OCI-LY7 (cell line): Measurements from ENCODE around the gene MARK2. TPM values are rescaled to one million over a fixed set of nuclear protein-coding genes. Genes with fewer than 3 reads are reported as not detected.

Experiments
- BruUV-seq: library from RNA; stranded (reverse); fragments of 400-500 nt; replicated peaks from 2 replicates; lab custom pipeline; 2021; lab: Mats Ljungman, UMichigan
- CTCF ChIA-PET: fragments of 300-600 bp; sonication (Branson Sonifier 250); formaldehyde crosslinking; loops from one replicate; lab custom pipeline; 2022; ENCODE audit warnings: antibody characterized with exemption; ENCODE audit not compliant: unreplicated experiment; lab: Charles Lee
- POLR2A ChIA-PET: fragments of 300-600 bp; sonication (Branson Sonifier 250); formaldehyde crosslinking; loops from one replicate; lab custom pipeline; 2022; ENCODE audit warnings: antibody characterized with exemption; lab: Charles Lee
- DNase-seq: peaks from one replicate; pipeline ENCODE4 v3.0.0-alpha.2; 2015; ENCODE audit warnings: low spot score
- H2AFZ ChIP-seq: fragments of 200-600 bp; sonication (generic), shearing (Covaris generic); 2 replicates; pipeline ENCODE4 v1.6.1; 2014; ENCODE audit warnings: mild to moderate bottlenecking, antibody characterized with exemption, low read length, moderate library complexity
- H3K27ac ChIP-seq: fragments of 200-600 bp; sonication (generic); 2 replicates; pipeline ENCODE4 v1.5.1; 2014; ENCODE audit warnings: mixed run types, low read depth, mild to moderate bottlenecking, moderate library complexity, low read length, inconsistent platforms; ENCODE audit not compliant: poor library complexity, severe bottlenecking
- H3K36me3 ChIP-seq: fragments of 200-600 bp; sonication (generic); 2 replicates; pipeline ENCODE4 v1.6.1; 2014; ENCODE audit warnings: mild to moderate bottlenecking, antibody characterized with exemption, low read length, moderate library complexity, mixed read lengths; ENCODE audit not compliant: insufficient read depth
- H3K4me1 ChIP-seq: fragments of 200-600 bp; sonication (generic); 2 replicates; pipeline ENCODE4 v1.5.1; 2014; ENCODE audit warnings: mild to moderate bottlenecking, low read length; ENCODE audit not compliant: insufficient read depth, poor library complexity, severe bottlenecking
- H3K4me2 ChIP-seq: fragments of 200-600 bp; sonication (generic); 2 replicates; pipeline ENCODE4 v1.6.1; 2014; ENCODE audit warnings: mild to moderate bottlenecking, low read length
- H3K4me3 ChIP-seq: fragments of 200-600 bp; sonication (generic); 2 replicates; pipeline ENCODE4 v1.5.1; 2014; ENCODE audit warnings: mild to moderate bottlenecking, low read depth, low read length; ENCODE audit not compliant: poor library complexity, severe bottlenecking
- H3K79me2 ChIP-seq: fragments of 200-600 bp; sonication (generic); 2 replicates; pipeline ENCODE4 v1.6.1; 2016; ENCODE audit warnings: low read depth, mild to moderate bottlenecking, low read length, moderate library complexity, mixed read lengths; ENCODE audit not compliant: insufficient read depth
- H3K9me2 ChIP-seq: fragments of 200-600 bp; sonication (generic); 2 replicates; pipeline ENCODE4 v1.6.1; 2016; ENCODE audit warnings: mild to moderate bottlenecking, low read length, mixed read lengths; ENCODE audit not compliant: insufficient read depth
- H3K9me3 ChIP-seq: fragments of 200-600 bp; sonication (generic); 2 replicates; pipeline ENCODE4 v1.6.1; 2014; ENCODE audit warnings: mild to moderate bottlenecking, mixed run types, low read length, mixed read lengths
- H4K20me1 ChIP-seq: fragments of 200-600 bp; sonication (generic); 2 replicates; pipeline ENCODE4 v1.6.1; 2014; ENCODE audit warnings: mild to moderate bottlenecking, antibody characterized with exemption, low read length, moderate library complexity, mixed read lengths; ENCODE audit not compliant: insufficient read depth
- CTCF ChIP-seq: fragments of 200-600 bp; sonication (generic); conservative IDR thresholded peaks from 2 replicates; pipeline ENCODE4 v1.5.1; 2014; ENCODE audit warnings: mild to moderate bottlenecking, antibody characterized with exemption, low read length, moderate library complexity, mixed read lengths
- EZH2phosphoT487 ChIP-seq: fragments of 200-600 bp; sonication (generic); IDR thresholded peaks from 2 replicates; pipeline ENCODE4 v1.6.1; 2018; ENCODE audit warnings: low read depth, borderline replicate concordance, mild to moderate bottlenecking, mixed run types, antibody characterized with exemption, low read length, moderate library complexity, mixed read lengths
- intact Hi-C: fragments of 100-400 bp; cut with micrococcal nuclease; formaldehyde crosslinking; loops from one replicate; pipeline ENCODE4 v1.10.0; 2022; ENCODE audit not compliant: unreplicated experiment
- total RNA-seq, 2 experiments: library from RNA; depleted of rRNA in 1 of 2; stranded (reverse); fragments of >200 nt in 1 of 2; shearing (Covaris generic) in 1 of 2; gene quantifications; 2 replicates each; pipeline ENCODE4 v1.2.3, GENCODE V29; 2014 to 2022

Gene MARK2
- total RNA-seq, 2 experiments from 2014 or later, result 22.7 to 45.4 TPM

DNA sequence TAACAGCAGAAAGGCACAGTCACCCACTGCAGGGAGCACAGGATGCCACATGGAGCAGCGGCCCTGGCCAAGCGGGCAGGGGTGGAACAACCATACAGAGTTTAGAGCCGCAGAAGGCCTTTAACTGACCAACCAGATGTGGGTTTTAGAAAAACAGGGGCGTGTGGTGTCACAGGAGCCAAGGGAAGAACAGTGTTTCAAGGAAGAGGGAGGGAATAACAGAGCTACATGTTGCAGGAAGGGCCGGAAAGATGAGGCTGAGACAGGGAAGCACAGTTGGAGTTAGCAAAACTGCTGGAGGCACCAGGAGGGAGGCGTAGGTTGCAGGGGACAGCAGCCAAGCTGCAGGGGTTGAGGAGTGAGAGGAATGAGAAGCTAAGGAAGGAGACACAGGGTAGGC is 92.1 kb downstream of the MARK2 start:
- no peak overlapping the region for H3K4me2 ChIP-seq

DNA sequence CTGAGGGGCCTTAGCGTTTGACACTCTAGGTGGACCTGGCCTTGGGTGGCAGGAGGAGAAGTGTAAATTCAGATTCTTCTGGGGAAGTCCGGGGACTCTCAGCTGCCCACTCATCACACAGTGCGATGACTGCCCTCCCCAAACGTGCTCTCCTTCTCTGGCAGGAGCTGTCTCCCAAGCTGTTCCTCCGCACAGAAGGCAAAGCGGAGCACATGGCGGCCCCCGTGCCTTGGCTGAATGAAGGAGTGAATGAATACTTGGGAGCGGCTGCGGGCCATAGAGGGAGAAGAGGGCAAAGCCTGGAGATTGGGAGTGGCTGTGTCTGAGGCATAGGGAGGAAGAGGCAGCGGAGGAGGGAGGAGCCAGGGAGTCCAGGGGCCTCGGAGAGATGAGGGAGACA is 93.0 kb downstream of the MARK2 start:
- CTCF ChIA-PET, result no interaction called here
- intact Hi-C loops, result no loop called here
- DNase-seq, result no peak

More for the DNA sequence above, 92.1 kb downstream of the MARK2 start:
- no peak overlapping the region for H2AFZ ChIP-seq
- BruUV-seq, result no TSS peak
- intact Hi-C loops, result no loop called here
- no peaks in the 10 kb centered on the region for H4K20me1 ChIP-seq
- POLR2A ChIA-PET, result no interaction called here
- no peaks in the 10 kb centered on the region for H3K4me1 ChIP-seq
- no peak for TF ChIP-seq EZH2phosphoT487
- TF ChIP-seq CTCF, result no peak
- DNase-seq, result no peak
- no peaks in the 10 kb centered on the region for H3K9me2 ChIP-seq
- CTCF ChIA-PET, result interaction anchor here (0.6 kb wide), 1 partner anchor 46 kb away, joined by 4 read pairs; no protein-coding TSS in a partner anchor
- no peaks in the 10 kb centered on the region for H3K9me3 ChIP-seq
- no peaks in the 10 kb centered on the region for H3K79me2 ChIP-seq
- no peak overlapping the region for H3K4me3 ChIP-seq
- no peak overlapping the region for H3K27ac ChIP-seq
- no peaks in the 10 kb centered on the region for H3K36me3 ChIP-seq

GRCh38 chr11:63933459-63933858 is 94.5 kb downstream of the MARK2 start:
- ChIA-PET POLR2A (no interaction called here), CTCF (no interaction called here)
- no peak overlapping the region for H3K27ac ChIP-seq
- no peaks in the 10 kb centered on the region for H3K79me2 ChIP-seq
- no TSS peak for BruUV-seq
- H3K4me1 ChIP-seq, result peaks cover 7% of the 10 kb centered on the region
- TF ChIP-seq CTCF (no peak), EZH2phosphoT487 (no peak)
- no peaks in the 10 kb centered on the region for H3K36me3 ChIP-seq
- intact Hi-C loops, result no loop called here
- H3K9me3 ChIP-seq, result no peaks in the 10 kb centered on the region
- no peak overlapping the region for H2AFZ ChIP-seq
- no peak overlapping the region for H3K4me2 ChIP-seq
- DNase-seq, result no peak
- no peaks in the 10 kb centered on the region for H4K20me1 ChIP-seq
- no peaks in the 10 kb centered on the region for H3K9me2 ChIP-seq
- H3K4me3 ChIP-seq, result no peak overlapping the region

More for the DNA sequence above, 93.0 kb downstream of the MARK2 start:
- Histone ChIP-seq H3K79me2 (no peaks in the 10 kb centered on the region), H2AFZ (no peak overlapping the region), H3K36me3 (no peaks in the 10 kb centered on the region), H3K4me2 (no peak overlapping the region), H3K9me3 (no peaks in the 10 kb centered on the region), H3K27ac (no peak overlapping the region), H3K9me2 (no peaks in the 10 kb centered on the region), H3K4me3 (no peak overlapping the region), H4K20me1 (no peaks in the 10 kb centered on the region), H3K4me1 (no peaks in the 10 kb centered on the region)
- BruUV-seq, result no TSS peak
- no peak for TF ChIP-seq CTCF
- no peak for TF ChIP-seq EZH2phosphoT487
- POLR2A ChIA-PET, result no interaction called here
